Stimulated activated effector memory CD8-positive, alpha-beta T cell treated with anti-CD3 and anti-CD28 coated beads, Interleukin-12 subunit alpha, Interleukin-12 subunit beta, amount 100 ng/mL, for 72 hours (primary cell): ENCODE measurements around the gene UGT2A3.
"Not testable (repeated sequence)": the region's sequence is repeated elsewhere in the genome, so short reads cannot be mapped to it uniquely, and the experiment has no call there.

Experiments
- ATAC-seq: fragments of 150-1000 bp; cut with Tn5 transposase; 2 replicates; pipeline ENCODE4 v1.10.0; 2021
- DNase-seq, 2 donors: peaks; one replicate each; pipeline ENCODE4 v3.0.0; 2021 to 2022; ENCODE audit warnings: low spot score in 2 of 2
- H3K27ac Mint-ChIP-seq: one replicate; pipeline ENCODE4 v1.8.0; 2022; ENCODE audit warnings: mild to moderate bottlenecking, mixed read lengths
- H3K36me3 Mint-ChIP-seq: one replicate; pipeline ENCODE4 v1.8.0; 2022; ENCODE audit warnings: mild to moderate bottlenecking, mixed read lengths
- H3K4me1 Mint-ChIP-seq: one replicate; pipeline ENCODE4 v1.8.0; 2022; ENCODE audit warnings: mixed read lengths
- H3K4me3 Mint-ChIP-seq: one replicate; pipeline ENCODE4 v1.8.0; 2022; ENCODE audit warnings: mild to moderate bottlenecking, mixed read lengths
- H3K9me3 Mint-ChIP-seq: one replicate; pipeline ENCODE4 v1.8.0; 2022; ENCODE audit warnings: mixed read lengths

Gene UGT2A3

DNA sequence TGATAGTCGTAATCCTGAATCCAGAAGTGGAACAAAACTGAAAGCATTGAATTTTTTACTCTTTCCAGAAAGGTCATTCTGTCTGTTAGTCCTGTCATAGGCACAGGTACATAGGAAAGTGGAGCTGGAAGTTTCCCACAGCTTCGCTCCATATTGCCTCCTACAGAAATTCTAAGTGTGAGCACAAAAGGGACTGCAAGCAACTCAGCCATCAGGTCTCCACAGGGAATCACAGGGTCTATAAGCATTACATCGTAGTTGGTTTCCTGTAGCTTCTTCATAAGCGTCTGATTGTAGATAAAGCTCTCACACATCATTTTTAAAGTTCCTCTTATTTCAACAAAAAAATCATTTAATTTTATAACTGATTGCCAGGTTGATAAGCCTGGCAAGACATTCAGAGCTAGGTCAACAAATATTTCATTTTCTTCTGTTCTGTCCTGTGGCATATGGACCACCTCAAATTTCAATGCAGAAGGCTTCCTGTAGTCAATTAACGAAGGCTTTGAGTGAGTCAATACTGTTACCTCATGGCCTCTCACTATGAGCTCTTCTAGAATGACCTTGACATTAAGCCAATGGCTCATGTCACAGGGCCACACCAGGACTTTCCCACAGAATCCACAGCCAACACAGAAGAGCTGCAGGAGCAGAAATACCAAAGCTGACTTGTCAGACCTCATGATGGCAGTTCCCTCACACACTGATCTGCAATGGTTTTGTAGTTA is at the start of gene UGT2A3:
UGT2A3 (minus strand) TSS at position 727 of the 728 bp plus-strand sequence; CDS start at position 683, 44 bp downstream.
- Mint-ChIP-seq H3K27ac (no peak within 1 kb of the TSS), H3K4me1 (no peaks in the 10 kb centered on the region), H3K4me3 (no peak within 1 kb of the TSS), H3K36me3 (no peaks in the 10 kb centered on the region), H3K9me3 (peaks cover 3% of the 10 kb centered on the region)
- no peak for ATAC-seq
- no peak for DNase-seq

DNA sequence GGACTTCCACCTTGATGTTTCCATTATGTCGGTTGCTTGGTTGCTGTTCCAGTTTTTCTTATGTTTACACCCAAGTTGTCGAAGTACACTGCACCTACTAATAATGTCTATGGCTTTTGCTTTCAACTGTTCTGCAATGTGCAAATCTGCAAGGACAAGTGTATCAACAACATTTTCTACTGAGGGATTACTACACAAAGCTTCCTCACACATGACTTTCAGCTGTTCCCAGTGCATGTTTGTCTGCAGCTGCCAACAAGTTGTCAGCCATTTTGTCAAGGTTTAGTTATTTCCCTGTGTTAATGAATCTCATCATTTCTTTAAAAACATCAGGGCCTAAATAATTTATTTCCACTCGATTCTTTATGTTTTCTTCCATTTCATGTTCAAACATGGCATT is 45.4 kb upstream of the UGT2A3 start:
- Mint-ChIP-seq H3K27ac (no peak overlapping the region), H3K4me3 (no peak overlapping the region), H3K9me3 (peaks cover 3% of the 10 kb centered on the region), H3K36me3 (no peaks in the 10 kb centered on the region), H3K4me1 (no peaks in the 10 kb centered on the region)
- DNase-seq (no peak), ATAC-seq (no peak)

DNA sequence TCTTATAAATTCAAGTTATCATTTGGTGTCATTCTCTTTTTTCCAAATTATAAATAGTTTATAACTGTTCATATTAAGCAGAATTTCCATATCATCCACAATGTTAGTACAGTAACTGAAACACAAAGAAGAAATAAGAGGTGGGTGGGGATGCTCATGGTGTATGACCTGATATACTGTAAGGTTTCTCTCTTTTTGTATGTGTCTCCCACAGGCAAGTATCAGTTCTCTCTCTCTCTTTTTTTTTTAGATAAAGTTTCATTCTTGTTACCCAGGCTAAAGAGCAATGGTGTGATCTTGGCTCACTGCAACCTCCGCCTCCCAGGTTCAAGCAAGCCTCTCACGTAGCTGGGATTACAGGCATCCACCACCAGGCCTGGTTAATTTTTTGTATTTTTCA is 43.7 kb upstream of the UGT2A3 start:
- ATAC-seq (no peak), DNase-seq (no peak)
- peaks cover 3% of the 10 kb centered on the region for H3K9me3 Mint-ChIP-seq
- H3K4me1 Mint-ChIP-seq, result no peaks in the 10 kb centered on the region
- H3K27ac Mint-ChIP-seq, result no peak overlapping the region
- no peak overlapping the region for H3K4me3 Mint-ChIP-seq
- no peaks in the 10 kb centered on the region for H3K36me3 Mint-ChIP-seq

DNA sequence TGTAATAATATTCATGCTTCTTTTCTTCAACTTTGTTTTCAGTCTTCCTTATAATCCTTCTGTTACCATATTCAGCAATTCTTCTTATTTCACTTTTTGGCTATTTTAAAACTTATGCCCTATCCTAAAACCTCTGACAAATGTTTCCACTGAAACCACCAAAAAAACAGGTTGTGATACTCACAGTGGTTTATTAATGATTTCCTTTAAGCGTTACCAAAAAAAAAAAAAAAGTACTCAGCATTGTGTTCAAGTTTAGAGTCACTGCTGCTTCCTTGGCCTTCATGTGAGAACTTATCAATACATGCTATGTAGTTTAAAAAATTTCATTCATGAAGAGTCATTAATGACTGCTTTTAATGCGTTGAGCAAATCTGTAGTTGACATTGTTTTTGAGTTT is 35.4 kb upstream of the UGT2A3 start:
- H3K9me3 Mint-ChIP-seq, result no peaks in the 10 kb centered on the region
- no peak overlapping the region for H3K27ac Mint-ChIP-seq
- no peak for ATAC-seq
- H3K4me3 Mint-ChIP-seq, result no peak overlapping the region
- H3K36me3 Mint-ChIP-seq, result no peaks in the 10 kb centered on the region
- H3K4me1 Mint-ChIP-seq, result no peaks in the 10 kb centered on the region
- no peak for DNase-seq

DNA sequence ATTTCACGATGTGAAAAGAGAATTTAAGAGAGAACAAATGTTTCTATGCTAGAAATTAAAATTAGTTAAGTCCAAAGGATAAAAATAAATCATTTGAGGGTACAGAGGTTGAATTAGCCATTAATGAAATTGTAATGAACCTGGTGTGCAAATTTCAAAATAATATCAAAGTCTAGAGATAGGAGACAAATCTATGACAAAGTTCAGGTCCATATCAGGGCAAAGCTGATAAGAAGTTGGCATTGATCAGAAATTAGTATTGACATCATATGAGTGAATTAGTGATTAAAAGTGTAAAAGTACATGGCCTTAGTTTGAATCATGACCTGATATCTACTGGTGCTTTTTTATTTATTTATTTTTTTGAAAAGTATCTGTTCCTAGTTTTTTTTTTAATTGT is 33.8 kb upstream of the UGT2A3 start:
- no peak for ATAC-seq
- H3K4me1 Mint-ChIP-seq, result no peaks in the 10 kb centered on the region
- no peak overlapping the region for H3K4me3 Mint-ChIP-seq
- H3K9me3 Mint-ChIP-seq, result no peaks in the 10 kb centered on the region
- no peak overlapping the region for H3K27ac Mint-ChIP-seq
- H3K36me3 Mint-ChIP-seq, result no peaks in the 10 kb centered on the region
- DNase-seq, result no peak

DNA sequence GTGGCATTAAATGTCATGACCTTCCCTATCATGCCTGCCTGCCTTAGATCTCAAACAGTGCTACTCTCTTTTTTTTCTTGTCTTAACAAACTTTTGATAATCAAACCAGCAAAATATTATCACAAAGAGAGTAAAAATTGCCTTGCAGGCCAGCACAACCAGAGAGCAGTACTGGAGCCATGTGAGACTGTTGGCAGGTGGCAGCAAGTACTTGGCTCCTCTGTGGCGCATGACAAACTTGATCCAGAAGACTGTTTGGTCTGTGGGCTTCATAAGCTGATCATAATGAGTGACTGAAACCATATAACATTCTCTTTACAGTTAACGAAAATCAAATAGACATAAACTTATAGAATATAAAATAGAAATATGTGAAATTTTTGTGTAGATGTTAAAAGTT is 33.3 kb upstream of the UGT2A3 start:
- no peaks in the 10 kb centered on the region for H3K4me1 Mint-ChIP-seq
- no peaks in the 10 kb centered on the region for H3K9me3 Mint-ChIP-seq
- H3K4me3 Mint-ChIP-seq, result no peak overlapping the region
- no peak for DNase-seq
- ATAC-seq, result no peak
- H3K36me3 Mint-ChIP-seq, result no peaks in the 10 kb centered on the region
- H3K27ac Mint-ChIP-seq, result no peak overlapping the region

DNA sequence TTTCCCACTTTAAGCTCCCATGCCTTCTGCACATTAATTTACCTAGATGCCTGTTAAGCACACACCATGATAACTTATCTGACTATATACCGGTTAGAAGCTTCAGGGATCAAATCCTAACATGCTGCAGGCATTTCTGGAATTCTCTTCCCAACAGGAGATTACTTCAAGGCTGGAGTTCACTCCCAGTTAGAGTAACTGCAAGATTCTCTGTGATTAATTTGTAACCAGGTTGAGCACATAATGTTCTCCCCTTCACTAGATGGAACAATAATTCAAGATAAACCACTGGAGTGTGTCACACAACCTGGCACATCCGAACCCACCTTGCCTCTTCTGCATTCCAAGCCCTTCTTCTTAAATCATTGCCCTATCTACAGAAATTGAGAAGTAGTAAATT is 11.8 kb upstream of the UGT2A3 start:
- Mint-ChIP-seq H3K4me3 (no peak overlapping the region), H3K9me3 (peaks cover 16% of the 10 kb centered on the region), H3K4me1 (no peaks in the 10 kb centered on the region), H3K27ac (no peak overlapping the region), H3K36me3 (no peaks in the 10 kb centered on the region)
- ATAC-seq (no peak), DNase-seq (no peak)

DNA sequence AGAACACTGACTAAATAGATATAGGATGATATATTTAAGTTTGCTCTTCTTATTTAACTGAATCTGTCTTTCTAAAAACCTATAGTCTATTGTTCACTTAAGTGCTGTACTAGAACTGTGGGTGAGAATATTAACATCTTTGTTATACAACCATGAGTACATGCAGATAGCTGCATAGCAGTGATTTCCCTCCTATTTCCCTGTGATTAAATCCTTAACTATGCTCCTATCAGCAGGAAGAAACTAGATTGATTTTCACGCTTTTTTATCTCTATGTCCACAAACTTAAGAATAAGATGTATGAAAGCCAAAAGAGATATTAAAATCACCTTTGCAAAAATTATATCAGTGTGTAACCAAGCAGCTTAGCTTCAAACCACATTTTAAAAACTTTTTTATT is 11.3 kb upstream of the UGT2A3 start:
- Mint-ChIP-seq H3K4me3 (no peak overlapping the region), H3K36me3 (no peaks in the 10 kb centered on the region), H3K9me3 (peaks cover 15% of the 10 kb centered on the region), H3K4me1 (no peaks in the 10 kb centered on the region), H3K27ac (no peak overlapping the region)
- DNase-seq (no peak), ATAC-seq (no peak)

DNA sequence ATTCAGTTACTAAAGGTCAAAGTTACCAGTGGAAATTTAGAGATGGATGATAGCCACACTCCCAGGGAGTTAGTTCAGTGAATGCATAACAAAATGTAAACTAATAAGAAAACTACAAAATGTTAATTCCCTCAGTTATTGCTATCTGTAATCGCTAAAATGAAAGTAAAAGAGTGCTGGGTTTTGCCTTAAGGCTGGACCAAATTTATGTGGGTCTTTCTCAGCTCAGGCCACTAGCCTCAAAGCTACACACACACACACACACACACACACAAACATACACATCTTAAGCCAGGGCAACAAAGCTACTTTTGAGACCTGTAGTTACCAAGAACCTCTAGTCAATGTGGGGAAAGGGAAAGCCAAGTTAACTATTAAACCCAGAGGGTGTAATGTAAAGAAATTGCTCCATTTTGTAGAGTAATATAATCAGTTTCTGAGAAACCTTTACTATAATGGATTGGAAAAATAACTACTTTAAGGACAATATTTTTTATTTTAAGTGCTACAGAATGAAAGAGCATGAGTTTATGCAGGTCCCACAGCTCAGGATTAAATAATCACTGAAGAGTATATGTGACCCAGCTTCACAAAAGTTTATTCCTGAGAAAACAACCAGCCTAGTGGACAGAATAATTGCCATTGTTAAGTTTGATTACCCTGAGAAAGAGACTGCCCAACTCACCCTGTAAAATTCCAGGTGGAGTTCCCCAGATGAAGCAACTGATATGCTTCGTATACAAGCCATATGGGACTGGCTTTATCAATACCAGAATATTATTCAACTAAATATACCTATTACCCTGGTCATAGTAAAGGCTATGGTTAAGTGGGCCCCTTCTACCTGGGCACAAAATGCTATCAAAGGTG is 8.9 kb upstream of the UGT2A3 start:
- no peaks in the 10 kb centered on the region for H3K36me3 Mint-ChIP-seq
- H3K9me3 Mint-ChIP-seq, result peaks cover 13% of the 10 kb centered on the region
- no peak overlapping the region for H3K4me3 Mint-ChIP-seq
- ATAC-seq (no peak), DNase-seq (no peak)
- no peaks in the 10 kb centered on the region for H3K4me1 Mint-ChIP-seq
- H3K27ac Mint-ChIP-seq, result no peak overlapping the region

DNA sequence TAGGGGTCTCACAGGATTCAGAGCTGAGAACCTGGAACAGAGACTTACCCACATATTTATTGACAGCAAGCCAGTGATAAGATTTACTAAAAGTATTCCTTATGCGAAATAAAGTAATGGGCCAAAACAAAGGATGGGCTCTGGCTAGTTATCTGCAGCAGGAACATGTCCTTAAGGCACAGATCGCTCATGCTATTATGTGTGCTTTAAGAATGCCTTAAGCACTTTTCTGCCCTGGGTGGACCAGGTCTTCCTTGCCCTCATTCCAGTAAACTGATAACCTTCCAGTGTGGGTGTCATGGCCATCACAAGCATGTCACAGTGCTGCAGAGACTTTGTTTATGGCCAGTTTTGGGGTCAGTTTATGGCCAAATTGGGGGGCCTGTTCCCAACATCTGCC is 7.5 kb upstream of the UGT2A3 start:
- peaks cover 11% of the 10 kb centered on the region for H3K9me3 Mint-ChIP-seq

DNA sequence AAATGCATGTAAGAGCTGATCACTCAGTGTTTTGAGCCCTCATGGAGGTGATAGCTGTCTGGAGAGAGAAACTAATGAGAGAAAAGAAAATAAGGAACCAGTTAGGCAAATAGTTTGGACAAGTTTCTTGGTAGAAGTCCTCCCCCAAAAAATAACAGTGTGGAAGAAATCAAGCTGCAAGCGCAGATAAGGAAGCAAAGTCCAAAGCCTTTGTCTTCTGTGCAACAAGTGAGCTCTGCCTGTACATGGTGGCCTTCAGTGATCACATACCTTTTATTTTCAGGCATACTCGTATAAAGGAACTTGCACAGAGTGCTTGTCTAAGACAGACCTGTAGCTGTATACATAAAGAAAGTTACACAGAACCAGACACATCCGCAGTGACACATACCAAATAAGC is 2.5 kb upstream of the UGT2A3 start:
- Mint-ChIP-seq H3K4me3 (no peak overlapping the region), H3K4me1 (no peaks in the 10 kb centered on the region), H3K27ac (no peak overlapping the region), H3K9me3 (peaks cover 3% of the 10 kb centered on the region), H3K36me3 (no peaks in the 10 kb centered on the region)
- ATAC-seq, result no peak
- no peak for DNase-seq

More for the DNA sequence above, 7.5 kb upstream of the UGT2A3 start:
- not testable (repeated sequence) for H3K4me3 Mint-ChIP-seq, H3K4me1 Mint-ChIP-seq, ATAC-seq, DNase-seq, H3K36me3 Mint-ChIP-seq, H3K27ac Mint-ChIP-seq

DNA sequence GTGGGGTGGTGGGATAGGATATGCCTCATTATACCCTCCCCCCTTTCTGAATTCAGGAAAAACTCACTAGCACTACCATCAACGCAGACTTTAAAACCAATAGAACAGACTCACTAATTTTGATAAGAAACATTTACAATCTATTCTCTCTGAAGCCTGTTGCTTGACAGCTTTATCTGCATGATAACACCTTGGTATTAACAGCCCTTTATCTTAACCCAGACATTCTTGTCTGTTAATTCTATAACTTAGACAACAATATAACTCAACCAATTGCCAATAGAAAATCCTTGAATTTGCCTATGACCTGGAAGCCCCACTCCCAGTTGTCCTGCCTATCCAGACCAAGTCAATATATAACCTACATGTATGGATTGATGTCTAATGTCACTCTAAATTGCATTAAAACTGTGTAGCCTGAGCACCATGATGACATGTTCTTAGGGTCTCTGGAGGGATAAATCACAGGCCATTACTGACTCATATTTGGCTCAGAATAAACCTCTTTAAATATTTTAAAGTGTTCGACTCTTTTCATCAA is 1.5 kb upstream of the UGT2A3 start:
- H3K36me3 Mint-ChIP-seq, result no peaks in the 10 kb centered on the region
- peaks cover 3% of the 10 kb centered on the region for H3K9me3 Mint-ChIP-seq
- H3K4me3 Mint-ChIP-seq, result no peak overlapping the region
- no peak overlapping the region for H3K27ac Mint-ChIP-seq
- ATAC-seq (no peak), DNase-seq (no peak)
- no peaks in the 10 kb centered on the region for H3K4me1 Mint-ChIP-seq

DNA sequence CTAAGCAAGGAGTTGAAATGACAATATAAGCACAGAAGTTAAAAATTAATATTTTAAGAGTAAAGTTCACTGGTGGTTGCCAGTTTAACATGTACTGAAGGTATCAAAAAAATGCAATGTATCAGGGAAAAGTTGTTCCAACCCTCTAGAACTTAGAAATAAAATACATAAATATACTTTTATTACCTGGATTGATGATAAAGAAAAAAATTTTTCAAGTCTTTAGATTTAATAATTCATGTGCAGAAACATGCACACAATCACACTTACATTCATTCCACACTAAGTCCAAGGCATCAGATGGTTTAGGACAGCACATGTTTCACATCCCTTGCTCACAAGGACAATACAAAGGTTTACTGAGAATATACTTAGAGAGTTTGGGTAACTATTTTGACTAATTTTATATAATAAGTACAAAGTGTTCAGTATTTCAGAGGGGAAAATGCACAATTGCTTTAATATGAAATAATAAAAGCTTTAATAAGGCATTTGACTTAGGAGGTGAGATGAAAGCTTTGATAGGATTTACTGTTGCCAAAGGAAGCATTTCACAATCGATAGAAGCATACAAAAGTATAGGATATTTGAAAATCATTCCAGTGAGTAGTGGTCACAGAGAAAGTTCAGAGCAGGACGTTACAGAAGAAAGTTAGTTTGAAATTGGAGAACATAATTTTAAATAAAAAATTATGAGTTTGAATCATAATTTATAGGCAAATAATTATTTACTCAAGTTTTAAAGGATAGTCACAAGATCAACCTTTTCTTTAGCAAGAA is 392 bp upstream of the UGT2A3 start:
- Mint-ChIP-seq H3K9me3 (peaks cover 3% of the 10 kb centered on the region), H3K36me3 (no peaks in the 10 kb centered on the region), H3K27ac (no peak overlapping the region), H3K4me3 (no peak overlapping the region), H3K4me1 (no peaks in the 10 kb centered on the region)
- DNase-seq, result no peak
- ATAC-seq, result no peak

DNA sequence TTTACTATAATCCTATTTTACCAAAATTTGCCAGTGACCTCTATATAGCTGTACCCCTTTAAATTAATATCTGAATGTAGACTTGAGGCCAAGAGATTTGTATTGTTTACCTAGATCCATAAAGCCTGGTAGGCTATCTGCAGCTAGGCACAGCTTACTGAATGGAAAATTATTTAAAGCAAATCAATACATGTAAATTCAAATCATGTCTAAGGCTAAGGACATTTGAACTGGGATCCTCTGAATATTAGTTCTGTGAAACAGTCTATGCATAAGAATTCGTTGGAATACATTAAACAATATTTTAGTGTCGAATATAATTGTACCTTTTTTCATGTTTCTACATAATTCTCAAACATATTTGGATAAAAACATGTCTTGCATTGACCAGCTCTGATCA is 1.6 kb downstream of the UGT2A3 start:
- H3K4me1 Mint-ChIP-seq, result no peaks in the 10 kb centered on the region
- H3K4me3 Mint-ChIP-seq, result no peak overlapping the region
- ATAC-seq, result no peak
- no peaks in the 10 kb centered on the region for H3K36me3 Mint-ChIP-seq
- no peak overlapping the region for H3K27ac Mint-ChIP-seq
- no peak for DNase-seq
- H3K9me3 Mint-ChIP-seq, result peaks cover 3% of the 10 kb centered on the region

DNA sequence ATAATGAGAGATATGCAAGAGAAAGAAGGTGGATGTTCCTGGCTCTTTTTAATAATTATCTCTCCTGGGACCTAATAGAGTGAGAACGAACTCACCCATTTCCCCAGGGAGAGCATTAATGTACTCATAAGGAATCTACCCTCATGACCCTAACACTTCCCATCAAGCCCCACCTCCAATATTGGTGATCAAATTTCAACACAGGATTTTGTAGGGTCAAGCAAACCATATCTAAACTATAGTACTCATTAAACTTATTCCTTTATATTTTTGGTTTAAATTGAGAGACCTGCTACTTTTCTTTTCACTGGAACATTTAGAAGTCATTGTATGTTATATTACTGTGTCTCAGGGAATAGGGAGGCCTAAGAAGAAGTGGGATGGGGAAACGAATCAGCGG is 2.6 kb downstream of the UGT2A3 start:
- Mint-ChIP-seq H3K27ac (no peak overlapping the region), H3K36me3 (no peaks in the 10 kb centered on the region), H3K4me1 (no peaks in the 10 kb centered on the region), H3K9me3 (peaks cover 3% of the 10 kb centered on the region), H3K4me3 (no peak overlapping the region)
- no peak for ATAC-seq
- no peak for DNase-seq
